ENCODE measurements around the gene AKAP8.

The AKAP8 gene

DNA sequence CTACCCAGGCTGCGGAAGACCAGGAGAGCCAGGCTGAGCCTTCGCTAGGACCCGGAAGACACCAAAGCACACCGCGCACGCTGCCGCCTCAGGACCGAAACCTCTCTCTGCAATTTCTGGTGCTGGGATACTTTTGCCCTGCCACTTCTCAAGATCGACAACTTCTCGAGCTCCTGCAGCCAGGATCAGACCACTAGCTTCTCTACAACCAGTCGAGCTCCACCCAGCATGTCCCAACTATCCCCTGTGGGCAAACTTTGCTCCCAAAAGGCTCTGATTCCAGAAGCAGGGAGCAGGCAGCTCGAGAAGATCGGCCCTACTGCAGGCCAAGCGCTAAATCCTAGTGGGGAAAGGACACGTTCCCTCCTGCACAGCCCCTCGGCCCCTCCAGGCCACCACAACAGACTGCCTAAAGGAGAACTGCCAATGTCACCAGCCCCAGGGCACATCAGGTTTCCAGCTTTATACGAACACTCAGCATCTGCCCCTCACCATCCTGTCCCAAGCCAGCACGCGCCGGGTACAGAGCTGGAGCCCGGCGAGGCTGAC is 979 bp downstream of the AKAP8 start:
- H3K9me3 ChIP-seq = no peaks in the 10 kb centered on the region
- intact Hi-C loops (cut with DNase I; ENCODE audit: low total_unique reads) = loop anchor here (5.0 kb wide), 2 partner anchors 111 to 201 kb away; no protein-coding TSS in a partner anchor
- H3K4me1 ChIP-seq = peaks cover 0 to 55% (median 54%) of the 10 kb centered on the region in 4 donors
- H3K4me3 ChIP-seq = peak overlapping the region; percentile 72 to 87
- DNase-seq = peak in 1 of 2 donors; percentile 30
- H3K27me3 ChIP-seq = no peaks in the 10 kb centered on the region
- peaks cover 0 to 16% (median 1%) of the 10 kb centered on the region in 3 donors for H3K36me3 ChIP-seq
- H3K27ac ChIP-seq = peak overlapping the region; percentile 97
- TF ChIP-seq, protein P1, sequence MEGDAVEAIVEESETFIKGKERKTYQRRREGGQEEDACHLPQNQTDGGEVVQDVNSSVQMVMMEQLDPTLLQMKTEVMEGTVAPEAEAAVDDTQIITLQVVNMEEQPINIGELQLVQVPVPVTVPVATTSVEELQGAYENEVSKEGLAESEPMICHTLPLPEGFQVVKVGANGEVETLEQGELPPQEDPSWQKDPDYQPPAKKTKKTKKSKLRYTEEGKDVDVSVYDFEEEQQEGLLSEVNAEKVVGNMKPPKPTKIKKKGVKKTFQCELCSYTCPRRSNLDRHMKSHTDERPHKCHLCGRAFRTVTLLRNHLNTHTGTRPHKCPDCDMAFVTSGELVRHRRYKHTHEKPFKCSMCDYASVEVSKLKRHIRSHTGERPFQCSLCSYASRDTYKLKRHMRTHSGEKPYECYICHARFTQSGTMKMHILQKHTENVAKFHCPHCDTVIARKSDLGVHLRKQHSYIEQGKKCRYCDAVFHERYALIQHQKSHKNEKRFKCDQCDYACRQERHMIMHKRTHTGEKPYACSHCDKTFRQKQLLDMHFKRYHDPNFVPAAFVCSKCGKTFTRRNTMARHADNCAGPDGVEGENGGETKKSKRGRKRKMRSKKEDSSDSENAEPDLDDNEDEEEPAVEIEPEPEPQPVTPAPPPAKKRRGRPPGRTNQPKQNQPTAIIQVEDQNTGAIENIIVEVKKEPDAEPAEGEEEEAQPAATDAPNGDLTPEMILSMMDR (IDR thresholded peaks at IDR 0.05) = no peak

DNA sequence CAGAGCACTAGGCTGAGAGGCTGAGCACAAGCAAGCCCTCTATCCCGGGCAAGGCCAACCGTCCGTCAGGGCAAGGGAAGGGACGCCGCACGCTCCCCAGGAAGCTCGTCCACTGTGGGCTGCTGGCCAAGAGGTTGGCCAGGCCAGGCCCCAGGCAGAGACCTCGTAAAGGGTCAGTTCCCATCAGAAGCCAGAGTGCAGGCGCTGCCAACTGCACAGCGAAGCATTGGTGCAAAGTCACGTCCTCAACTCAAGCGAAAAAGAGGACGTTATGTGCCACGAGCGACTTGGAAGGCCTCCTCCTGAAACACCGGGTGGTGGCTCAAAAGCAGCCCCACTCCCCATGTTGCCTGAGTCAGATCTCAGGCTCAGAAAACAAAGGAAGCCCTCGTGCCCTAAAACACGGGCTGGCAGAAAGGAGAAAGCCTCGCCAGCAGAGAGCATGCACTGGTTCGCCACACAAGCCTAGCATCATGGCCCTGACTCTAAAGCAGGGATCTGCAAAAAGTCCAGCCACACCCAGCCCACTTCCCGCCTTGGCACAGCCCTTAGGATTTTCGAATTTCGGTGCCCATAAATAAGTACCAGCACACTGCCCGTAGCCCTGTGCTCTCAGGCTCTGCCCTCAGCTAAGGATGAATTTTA is 4.7 kb downstream of the AKAP8 start:
- peaks cover 0 to 56% (median 52%) of the 10 kb centered on the region in 4 donors for H3K4me1 ChIP-seq
- H3K9me3 ChIP-seq = no peaks in the 10 kb centered on the region
- H3K27ac ChIP-seq = peak overlapping the region; percentile 97
- DNase-seq = peak; percentile 70 to 90
- TF ChIP-seq, protein P1 (IDR thresholded peaks at IDR 0.05) = no peak
- intact Hi-C loops (cut with DNase I; ENCODE audit: low total_unique reads) = loop anchor here (5.0 kb wide), 2 partner anchors 108 to 198 kb away; no protein-coding TSS in a partner anchor
- H3K36me3 ChIP-seq = peaks cover 30 to 43% (median 38%) of the 10 kb centered on the region in 3 donors
- peak overlapping the region in 1 of 2 donors; percentile 13 for H3K4me3 ChIP-seq
- no peaks in the 10 kb centered on the region for H3K27me3 ChIP-seq

DNA sequence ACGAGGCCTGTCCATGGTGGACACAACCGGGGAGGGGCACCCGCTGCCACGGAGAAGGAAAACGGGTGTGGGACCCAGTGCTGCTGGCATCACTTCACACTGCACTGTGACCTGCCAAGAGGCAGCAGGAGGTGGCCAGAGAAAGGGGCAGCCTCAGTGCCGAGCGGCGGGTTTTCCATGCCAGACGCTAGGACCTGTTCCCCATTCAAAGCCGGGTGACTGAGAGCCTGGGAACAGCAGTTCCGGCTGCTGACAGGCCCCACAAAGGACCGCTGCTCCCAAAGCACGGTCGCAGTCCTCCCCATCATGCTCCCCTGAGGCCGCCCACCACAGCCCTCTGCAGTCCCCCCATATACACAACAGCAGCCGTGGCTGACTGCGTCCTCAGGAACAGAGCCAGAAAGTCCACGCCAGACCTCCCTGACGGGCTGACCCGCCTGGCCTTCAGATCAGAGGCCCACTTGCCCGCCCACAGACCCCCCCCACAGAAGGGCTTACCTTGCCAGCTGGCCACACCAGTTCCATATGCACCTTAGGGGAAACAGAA is 5.4 kb downstream of the AKAP8 start:
- Histone ChIP-seq H3K27ac (peak overlapping the region; percentile 97), H3K27me3 (no peaks in the 10 kb centered on the region), H3K4me3 (peak overlapping the region in 1 of 2 donors; percentile 13), H3K36me3 (peaks cover 38 to 51% (median 46%) of the 10 kb centered on the region in 3 donors), H3K4me1 (peaks cover 0 to 56% (median 52%) of the 10 kb centered on the region in 4 donors), H3K9me3 (no peaks in the 10 kb centered on the region)
- intact Hi-C loops (cut with DNase I; ENCODE audit: low total_unique reads) = no loop called here
- TF ChIP-seq, protein P1 (IDR thresholded peaks at IDR 0.05) = no peak
- DNase-seq = no peak

DNA sequence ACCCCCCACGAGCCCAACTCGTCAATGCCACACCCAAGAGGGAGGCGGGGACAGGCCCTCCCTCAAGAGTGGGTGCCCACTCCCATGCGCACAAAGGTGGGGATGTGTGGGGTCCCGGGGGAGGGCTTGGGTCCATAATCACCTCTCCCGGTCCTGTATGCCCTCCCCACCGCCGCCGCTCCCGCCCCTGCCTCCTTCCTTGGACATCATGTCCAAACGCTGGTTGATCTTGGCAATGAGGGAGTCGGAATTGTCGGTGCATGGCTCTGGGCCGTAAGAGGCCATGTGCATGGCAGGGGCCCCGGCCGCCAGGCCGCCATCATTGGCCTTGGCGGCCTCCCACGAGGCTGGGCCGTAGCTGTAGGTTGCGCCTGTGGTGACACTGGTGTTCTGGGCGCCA is 5.9 kb downstream of the AKAP8 start:
- Histone ChIP-seq H3K9me3 (no peaks in the 10 kb centered on the region), H3K4me1 (peaks cover 0 to 56% (median 52%) of the 10 kb centered on the region in 4 donors), H3K4me3 (no peak overlapping the region), H3K27ac (peak overlapping the region; percentile 97), H3K27me3 (no peaks in the 10 kb centered on the region), H3K36me3 (peaks cover 43 to 56% (median 51%) of the 10 kb centered on the region in 3 donors)
- intact Hi-C loops (cut with DNase I; ENCODE audit: low total_unique reads) = no loop called here
- no peak for DNase-seq
- TF ChIP-seq, protein P1 (IDR thresholded peaks at IDR 0.05) = no peak

DNA sequence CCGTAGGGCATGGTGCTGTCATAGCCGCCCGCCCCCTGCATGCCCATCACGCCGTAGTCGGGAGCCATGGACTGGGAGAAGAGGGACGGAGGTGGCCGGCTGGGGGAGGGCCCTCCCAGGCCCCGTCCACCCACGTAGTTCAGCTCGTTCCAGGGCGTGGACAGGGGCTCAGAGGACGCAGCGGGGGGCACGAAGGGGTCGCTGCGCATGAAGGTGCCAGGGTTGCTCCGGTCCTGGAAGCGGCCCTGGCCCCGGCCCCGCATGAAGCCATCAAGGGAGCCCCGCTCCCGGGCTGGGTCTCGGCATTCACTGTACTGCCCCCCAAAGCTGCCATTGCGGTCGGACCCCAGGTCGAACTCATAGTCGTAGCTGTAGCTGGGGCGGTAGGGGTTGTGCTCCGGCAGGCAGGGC is 6.7 kb downstream of the AKAP8 start:
- Histone ChIP-seq H3K27me3 (no peaks in the 10 kb centered on the region), H3K4me1 (peaks cover 0 to 50% (median 49%) of the 10 kb centered on the region in 4 donors), H3K4me3 (no peak overlapping the region), H3K27ac (peak overlapping the region in 1 of 2 donors; percentile 97), H3K36me3 (peaks cover 50 to 63% (median 59%) of the 10 kb centered on the region in 3 donors), H3K9me3 (no peaks in the 10 kb centered on the region)
- no peak for DNase-seq
- TF ChIP-seq, protein P1 (IDR thresholded peaks at IDR 0.05) = no peak
- intact Hi-C loops (cut with DNase I; ENCODE audit: low total_unique reads) = no loop called here
